Neural cell (in vitro differentiated cells): ENCODE measurements around the gene BANF1. TPM values are rescaled to one million over a fixed set of nuclear protein-coding genes. Genes with fewer than 3 reads are reported as not detected.

ENCODE experiments used
- H2AFZ ChIP-seq: fragments of 200-600, 300-800 bp; sonication (generic), shearing (Covaris generic); 2 replicates; pipeline ENCODE4 v1.6.0; 2014; ENCODE audit warnings: low read depth, mild to moderate bottlenecking, antibody characterized with exemption, low read length, moderate library complexity
- H3F3A ChIP-seq: fragments of 200-600 bp; shearing (Covaris generic); 2 replicates; pipeline ENCODE4 v1.6.1; 2016; ENCODE audit warnings: mild to moderate bottlenecking, moderate library complexity, mixed read lengths, antibody characterized with exemption, low read length; ENCODE audit not compliant: insufficient read depth, poor library complexity, severe bottlenecking
- H3K27ac ChIP-seq: fragments of 200-600, 300-800 bp; sonication (generic), shearing (Covaris generic); 2 replicates; pipeline ENCODE4 v1.5.1; 2014; ENCODE audit warnings: mild to moderate bottlenecking, low read length, moderate library complexity
- H3K27me3 ChIP-seq: fragments of 300-800, 200-600 bp; sonication (generic), shearing (Covaris generic); 2 replicates; pipeline ENCODE4 v1.6.0; 2014; ENCODE audit warnings: mild to moderate bottlenecking, low read depth, low read length, moderate library complexity; ENCODE audit not compliant: insufficient read depth
- H3K36me3 ChIP-seq: fragments of 300-800, 200-600 bp; sonication (generic), shearing (Covaris generic); 2 replicates; pipeline ENCODE4 v1.5.1; 2014; ENCODE audit warnings: mild to moderate bottlenecking, antibody characterized with exemption, low read length, moderate library complexity; ENCODE audit not compliant: insufficient read depth
- H3K4me2 ChIP-seq: fragments of 300-800, 200-600 bp; sonication (generic), shearing (Covaris generic); 2 replicates; pipeline ENCODE4 v1.6.0; 2014; ENCODE audit warnings: mild to moderate bottlenecking, low read length
- H3K4me3 ChIP-seq: fragments of 300-800, 200-600 bp; sonication (generic), shearing (Covaris generic); 2 replicates; pipeline ENCODE4 v1.5.1; 2014; ENCODE audit warnings: mild to moderate bottlenecking, low read length, moderate library complexity
- H3K79me2 ChIP-seq: fragments of 200-600 bp; shearing (Covaris generic); replicated peaks from 2 replicates; pipeline ENCODE4 v1.6.0; 2014; ENCODE audit warnings: mild to moderate bottlenecking, low read length, moderate library complexity; ENCODE audit not compliant: insufficient read depth
- H3K9ac ChIP-seq: fragments of 300-800, 200-600 bp; sonication (generic), shearing (Covaris generic); 2 replicates; pipeline ENCODE4 v1.6.1; 2016; ENCODE audit warnings: mild to moderate bottlenecking, low read length, mixed read lengths
- H3K9me2 ChIP-seq: fragments of 200-600 bp; shearing (Covaris generic); 2 replicates; pipeline ENCODE4 v1.6.1; 2016; ENCODE audit warnings: mild to moderate bottlenecking, low read length, mixed read lengths; ENCODE audit not compliant: insufficient read depth
- H3K9me3 ChIP-seq: fragments of 200-600, 300-800 bp; sonication (generic), shearing (Covaris generic); 2 replicates; pipeline ENCODE4 v1.6.1; 2016; ENCODE audit warnings: mild to moderate bottlenecking, mixed run types, low read length, moderate library complexity, mixed read lengths
- H4K20me1 ChIP-seq: fragments of 200-600 bp; shearing (Covaris generic); 2 replicates; pipeline ENCODE4 v1.6.1; 2016; ENCODE audit warnings: mild to moderate bottlenecking, mixed run types; ENCODE audit not compliant: insufficient read depth
- EP300 ChIP-seq: fragments of 450-650 bp; conservative IDR thresholded peaks from 2 replicates; pipeline ENCODE4 v1.6.1; 2014; ENCODE audit warnings: antibody characterized with exemption, mild to moderate bottlenecking, moderate library complexity; ENCODE audit not compliant: poor library complexity, severe bottlenecking
- EZH2 ChIP-seq: fragments of 200-600, 300-800 bp; shearing (Covaris generic), sonication (generic); IDR thresholded peaks from 2 replicates; pipeline ENCODE4 v1.6.1; 2014; ENCODE audit warnings: antibody characterized with exemption, low read length, borderline replicate concordance, mild to moderate bottlenecking; ENCODE audit not compliant: insufficient read depth, poor library complexity, severe bottlenecking
- MXI1 ChIP-seq: fragments of 450-650 bp; conservative IDR thresholded peaks from 2 replicates; pipeline ENCODE4 v1.6.1; 2014; ENCODE audit warnings: antibody characterized with exemption, mild to moderate bottlenecking; ENCODE audit not compliant: poor library complexity, severe bottlenecking
- POLR2AphosphoS5 ChIP-seq: IDR thresholded peaks from 2 replicates; pipeline ENCODE4 v1.6.1; 2012
- RAD21 ChIP-seq: fragments of 450-650 bp; conservative IDR thresholded peaks from 2 replicates; pipeline ENCODE4 v1.6.1; 2014; ENCODE audit warnings: antibody characterized with exemption, mild to moderate bottlenecking, moderate library complexity
- SMC3 ChIP-seq: fragments of 450-650 bp; conservative IDR thresholded peaks from 2 replicates; pipeline ENCODE4 v1.6.1; 2014; ENCODE audit warnings: antibody characterized with exemption, mild to moderate bottlenecking, moderate library complexity; ENCODE audit not compliant: poor library complexity
- TAF1 ChIP-seq: IDR thresholded peaks from 2 replicates; pipeline ENCODE4 v1.6.1; 2012; ENCODE audit warnings: low read depth
- polyA plus RNA-seq: library from polyadenylated mRNA; depleted of rRNA; stranded (reverse); fragments of >200 nt; gene quantifications from 2 replicates; pipeline ENCODE4 v1.2.3, GENCODE V29; 2014
- TF ChIP-seq, protein P1 (sequence below): IDR thresholded peaks from 2 replicates; pipeline ENCODE4 v1.6.1; 2012; ENCODE audit warnings: borderline replicate concordance
- TF ChIP-seq, protein P2 (sequence below): fragments of 450-650 bp; IDR thresholded peaks from 2 replicates; pipeline ENCODE4 v1.5.1; 2014; ENCODE audit warnings: antibody characterized with exemption, mild to moderate bottlenecking, moderate library complexity; ENCODE audit not compliant: poor library complexity, severe bottlenecking

The BANF1 gene
- polyA plus RNA-seq, 1 donor from 2014 or later = 60.0 TPM

DNA sequence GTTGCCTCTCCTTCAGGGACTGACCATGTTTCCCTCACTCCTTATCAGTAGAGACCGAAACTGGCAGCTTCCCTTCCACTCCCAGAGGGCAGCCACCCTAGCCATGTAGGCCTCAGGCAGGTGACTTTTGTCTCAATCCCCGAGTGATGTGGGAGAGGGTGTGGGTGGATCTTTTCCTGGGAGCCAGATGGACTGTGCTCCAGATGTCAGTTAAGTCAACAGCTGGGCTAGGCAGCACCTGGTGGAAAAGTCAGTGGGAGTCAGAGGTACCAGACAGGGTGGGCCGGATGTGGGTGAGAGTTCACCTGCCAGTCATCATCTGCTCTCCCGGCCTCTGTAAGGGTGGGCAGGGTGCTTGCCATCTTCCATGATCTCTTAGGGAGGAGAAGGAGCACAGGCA lies 1.9 kb downstream of the BANF1 start:
- H3K9me3 ChIP-seq = no peaks in the 10 kb centered on the region
- no peaks in the 10 kb centered on the region for H3K36me3 ChIP-seq
- no peak overlapping the region for H3K9ac ChIP-seq
- no peaks in the 10 kb centered on the region for H3F3A ChIP-seq
- H3K4me2 ChIP-seq = no peak overlapping the region
- H3K4me3 ChIP-seq = no peak overlapping the region
- H3K9me2 ChIP-seq = no peaks in the 10 kb centered on the region
- H3K27me3 ChIP-seq = no peaks in the 10 kb centered on the region
- H4K20me1 ChIP-seq = no peaks in the 10 kb centered on the region
- peaks cover 24% of the 10 kb centered on the region for H3K79me2 ChIP-seq
- H2AFZ ChIP-seq = no peak overlapping the region
- TF ChIP-seq EZH2 (no peak), RAD21 (no peak), MXI1 (no peak), SMC3 (no peak), TAF1 (no peak), POLR2AphosphoS5 (no peak), EP300 (no peak)
- TF ChIP-seq, protein P1, sequence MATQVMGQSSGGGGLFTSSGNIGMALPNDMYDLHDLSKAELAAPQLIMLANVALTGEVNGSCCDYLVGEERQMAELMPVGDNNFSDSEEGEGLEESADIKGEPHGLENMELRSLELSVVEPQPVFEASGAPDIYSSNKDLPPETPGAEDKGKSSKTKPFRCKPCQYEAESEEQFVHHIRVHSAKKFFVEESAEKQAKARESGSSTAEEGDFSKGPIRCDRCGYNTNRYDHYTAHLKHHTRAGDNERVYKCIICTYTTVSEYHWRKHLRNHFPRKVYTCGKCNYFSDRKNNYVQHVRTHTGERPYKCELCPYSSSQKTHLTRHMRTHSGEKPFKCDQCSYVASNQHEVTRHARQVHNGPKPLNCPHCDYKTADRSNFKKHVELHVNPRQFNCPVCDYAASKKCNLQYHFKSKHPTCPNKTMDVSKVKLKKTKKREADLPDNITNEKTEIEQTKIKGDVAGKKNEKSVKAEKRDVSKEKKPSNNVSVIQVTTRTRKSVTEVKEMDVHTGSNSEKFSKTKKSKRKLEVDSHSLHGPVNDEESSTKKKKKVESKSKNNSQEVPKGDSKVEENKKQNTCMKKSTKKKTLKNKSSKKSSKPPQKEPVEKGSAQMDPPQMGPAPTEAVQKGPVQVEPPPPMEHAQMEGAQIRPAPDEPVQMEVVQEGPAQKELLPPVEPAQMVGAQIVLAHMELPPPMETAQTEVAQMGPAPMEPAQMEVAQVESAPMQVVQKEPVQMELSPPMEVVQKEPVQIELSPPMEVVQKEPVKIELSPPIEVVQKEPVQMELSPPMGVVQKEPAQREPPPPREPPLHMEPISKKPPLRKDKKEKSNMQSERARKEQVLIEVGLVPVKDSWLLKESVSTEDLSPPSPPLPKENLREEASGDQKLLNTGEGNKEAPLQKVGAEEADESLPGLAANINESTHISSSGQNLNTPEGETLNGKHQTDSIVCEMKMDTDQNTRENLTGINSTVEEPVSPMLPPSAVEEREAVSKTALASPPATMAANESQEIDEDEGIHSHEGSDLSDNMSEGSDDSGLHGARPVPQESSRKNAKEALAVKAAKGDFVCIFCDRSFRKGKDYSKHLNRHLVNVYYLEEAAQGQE = no peak
- TF ChIP-seq, protein P2, sequence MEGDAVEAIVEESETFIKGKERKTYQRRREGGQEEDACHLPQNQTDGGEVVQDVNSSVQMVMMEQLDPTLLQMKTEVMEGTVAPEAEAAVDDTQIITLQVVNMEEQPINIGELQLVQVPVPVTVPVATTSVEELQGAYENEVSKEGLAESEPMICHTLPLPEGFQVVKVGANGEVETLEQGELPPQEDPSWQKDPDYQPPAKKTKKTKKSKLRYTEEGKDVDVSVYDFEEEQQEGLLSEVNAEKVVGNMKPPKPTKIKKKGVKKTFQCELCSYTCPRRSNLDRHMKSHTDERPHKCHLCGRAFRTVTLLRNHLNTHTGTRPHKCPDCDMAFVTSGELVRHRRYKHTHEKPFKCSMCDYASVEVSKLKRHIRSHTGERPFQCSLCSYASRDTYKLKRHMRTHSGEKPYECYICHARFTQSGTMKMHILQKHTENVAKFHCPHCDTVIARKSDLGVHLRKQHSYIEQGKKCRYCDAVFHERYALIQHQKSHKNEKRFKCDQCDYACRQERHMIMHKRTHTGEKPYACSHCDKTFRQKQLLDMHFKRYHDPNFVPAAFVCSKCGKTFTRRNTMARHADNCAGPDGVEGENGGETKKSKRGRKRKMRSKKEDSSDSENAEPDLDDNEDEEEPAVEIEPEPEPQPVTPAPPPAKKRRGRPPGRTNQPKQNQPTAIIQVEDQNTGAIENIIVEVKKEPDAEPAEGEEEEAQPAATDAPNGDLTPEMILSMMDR = no peak
- no peak overlapping the region for H3K27ac ChIP-seq

DNA sequence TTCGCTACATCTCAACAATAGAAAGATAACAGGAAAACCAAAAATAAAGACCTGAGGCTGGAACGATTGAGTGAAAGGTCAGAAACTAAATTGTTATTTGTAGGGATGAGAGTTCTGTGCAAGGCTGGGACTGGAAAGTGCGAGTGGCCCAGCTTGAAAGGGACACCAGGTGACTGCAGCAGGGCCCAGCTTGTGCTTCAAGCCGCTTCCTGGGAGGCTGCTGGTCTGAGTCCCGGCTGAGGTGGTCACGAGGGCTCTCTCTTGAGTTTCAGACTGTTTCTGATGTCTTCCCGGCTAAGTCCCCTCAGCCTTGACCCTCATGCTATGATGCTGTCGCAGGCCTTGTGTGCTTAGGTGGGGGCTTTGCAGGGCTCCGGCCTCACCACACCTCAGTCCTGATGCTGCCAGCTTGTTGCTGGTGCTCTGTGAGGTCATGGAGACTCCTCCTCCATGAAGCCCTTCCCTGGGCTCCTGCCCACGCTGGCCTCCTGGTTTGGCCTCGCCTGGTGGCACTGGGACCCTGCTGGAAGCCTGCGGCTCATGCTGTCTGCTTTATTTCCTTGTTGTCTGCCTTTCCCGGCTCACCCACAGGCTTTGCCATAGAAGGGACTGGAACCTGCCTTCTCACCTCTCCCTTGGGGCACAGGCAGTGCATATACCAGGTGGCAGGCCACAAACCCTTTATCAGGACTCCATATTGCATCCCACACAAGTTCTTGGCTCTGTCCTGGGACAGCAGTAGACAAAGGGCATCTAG lies 4.0 kb downstream of the BANF1 start:
- Histone ChIP-seq H3K79me2 (peaks cover 15% of the 10 kb centered on the region), H3K9me3 (no peaks in the 10 kb centered on the region), H3K27me3 (peaks cover 2% of the 10 kb centered on the region), H3K36me3 (no peaks in the 10 kb centered on the region), H4K20me1 (no peaks in the 10 kb centered on the region), H3K4me2 (no peak overlapping the region), H3K9me2 (no peaks in the 10 kb centered on the region), H3K9ac (no peak overlapping the region), H3K27ac (no peak overlapping the region), H2AFZ (no peak overlapping the region), H3K4me3 (no peak overlapping the region), H3F3A (no peaks in the 10 kb centered on the region)
- no peak for TF ChIP-seq EZH2
- TF ChIP-seq, protein P2 = no peak
- no peak for TF ChIP-seq EP300
- TF ChIP-seq, protein P1 = no peak
- TF ChIP-seq POLR2AphosphoS5 = no peak
- no peak for TF ChIP-seq TAF1
- TF ChIP-seq RAD21 = no peak
- TF ChIP-seq MXI1 = no peak
- no peak for TF ChIP-seq SMC3
